Body of pancreas (tissue), 4 donors: ENCODE measurements around the gene INAFM1.

Source experiments
- POLR2A ChIP-seq, 3 donors: fragments of 450-650 bp; IDR thresholded peaks; one replicate each; pipeline ENCODE4 v1.6.1; 2016; ENCODE audit warnings: antibody characterized with exemption in 3 of 3, mild to moderate bottlenecking in 2 of 3
- TF ChIP-seq, protein P1 (sequence below), 7 experiments: fragments of 450-650 bp in 4 of 7; fragments of 200-600 bp in 3 of 7; sonication (generic) in 3 of 7; IDR thresholded peaks; one replicate each; pipeline ENCODE4 v1.5.1; 2016 to 2019; ENCODE audit warnings: antibody characterized with exemption in 7 of 7

DNA sequence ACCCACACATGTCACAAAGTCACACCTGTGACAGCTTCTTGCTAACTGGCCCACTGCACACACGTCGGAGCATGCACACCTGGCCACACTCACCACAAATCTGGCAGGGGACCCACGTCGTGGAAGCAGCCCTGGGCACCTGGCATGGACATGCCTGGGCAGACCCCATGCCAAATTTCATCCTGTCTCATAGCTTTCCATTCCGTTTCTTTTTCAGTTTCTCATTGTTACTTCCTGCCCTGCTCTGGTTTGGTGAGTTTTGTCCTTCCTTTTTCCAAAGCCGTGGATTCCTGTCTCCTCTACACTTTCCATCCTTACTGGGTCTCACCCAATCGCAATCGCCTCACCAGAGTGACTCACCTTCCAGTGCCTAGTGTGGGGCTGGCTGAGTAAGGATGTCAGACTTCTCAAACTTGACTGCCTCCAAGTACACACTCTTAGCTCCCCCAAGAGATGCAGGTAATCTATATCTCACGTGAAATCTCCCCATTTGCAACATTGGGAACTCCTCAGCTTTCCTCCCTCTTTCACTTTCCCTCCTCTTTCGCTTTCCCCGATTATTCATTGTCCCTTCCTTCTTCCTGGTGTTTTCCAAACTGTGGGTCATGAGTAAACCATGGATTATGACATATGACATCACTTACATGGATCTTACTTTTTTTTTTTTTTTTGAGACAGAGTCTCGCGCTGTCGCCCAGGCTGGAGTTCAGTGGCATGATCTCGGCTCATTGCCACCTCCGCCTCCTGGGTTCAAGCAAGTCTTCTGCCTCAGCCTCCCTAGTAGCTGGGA, 42.1 kb upstream of the INAFM1 start:
- TF ChIP-seq, protein P1, sequence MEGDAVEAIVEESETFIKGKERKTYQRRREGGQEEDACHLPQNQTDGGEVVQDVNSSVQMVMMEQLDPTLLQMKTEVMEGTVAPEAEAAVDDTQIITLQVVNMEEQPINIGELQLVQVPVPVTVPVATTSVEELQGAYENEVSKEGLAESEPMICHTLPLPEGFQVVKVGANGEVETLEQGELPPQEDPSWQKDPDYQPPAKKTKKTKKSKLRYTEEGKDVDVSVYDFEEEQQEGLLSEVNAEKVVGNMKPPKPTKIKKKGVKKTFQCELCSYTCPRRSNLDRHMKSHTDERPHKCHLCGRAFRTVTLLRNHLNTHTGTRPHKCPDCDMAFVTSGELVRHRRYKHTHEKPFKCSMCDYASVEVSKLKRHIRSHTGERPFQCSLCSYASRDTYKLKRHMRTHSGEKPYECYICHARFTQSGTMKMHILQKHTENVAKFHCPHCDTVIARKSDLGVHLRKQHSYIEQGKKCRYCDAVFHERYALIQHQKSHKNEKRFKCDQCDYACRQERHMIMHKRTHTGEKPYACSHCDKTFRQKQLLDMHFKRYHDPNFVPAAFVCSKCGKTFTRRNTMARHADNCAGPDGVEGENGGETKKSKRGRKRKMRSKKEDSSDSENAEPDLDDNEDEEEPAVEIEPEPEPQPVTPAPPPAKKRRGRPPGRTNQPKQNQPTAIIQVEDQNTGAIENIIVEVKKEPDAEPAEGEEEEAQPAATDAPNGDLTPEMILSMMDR (IDR thresholded peaks at IDR 0.05), result no peak
- peak in 2 of 3 donors; percentile 55 to 68 for TF ChIP-seq POLR2A (IDR thresholded peaks at IDR 0.05)
